Spleen (tissue), 11 donors: ENCODE measurements around the gene POLDIP3. TPM values are rescaled to one million over a fixed set of nuclear protein-coding genes. Genes with fewer than 3 reads are reported as not detected.
"Not testable (repeated sequence)": the region's sequence is repeated elsewhere in the genome, so short reads cannot be mapped to it uniquely, and the experiment has no call there.

ENCODE experiments used
- DNase-seq: peaks from one replicate; pipeline ENCODE4 v3.0.0-alpha.2; 2020
- H3K27ac ChIP-seq, 8 donors: fragments of 200-600 bp; sonication (generic) in 7 of 8; 1 replicate in 4 of 8; 2 replicates in 4 of 8; pipeline versions ENCODE4 v1.5.0 to v1.8.0; 2016 to 2021; ENCODE audit warnings: inconsistent platforms in 4 of 8, mild to moderate bottlenecking in 4 of 8, moderate library complexity in 1 of 8
- H3K27me3 ChIP-seq, 7 donors: fragments of 200-600 bp; sonication (generic) in 6 of 7; replicated peaks in 1 of 7; 1 replicate in 4 of 7; 2 replicates in 3 of 7; pipeline versions ENCODE4 v1.5.0 to v1.8.0; 2016 to 2021; ENCODE audit warnings: inconsistent platforms in 3 of 7, mild to moderate bottlenecking in 1 of 7
- H3K36me3 ChIP-seq, 6 donors: fragments of 200-600 bp; sonication (generic) in 5 of 6; 1 replicate in 4 of 6; 2 replicates in 2 of 6; pipeline versions ENCODE4 v1.5.0 to v1.8.0; 2016 to 2021; ENCODE audit warnings: inconsistent platforms in 2 of 6
- H3K4me1 ChIP-seq, 6 donors: fragments of 200-600 bp; sonication (generic) in 5 of 6; 1 replicate in 3 of 6; 2 replicates in 3 of 6; pipeline versions ENCODE4 v1.5.0 to v1.8.0; 2016 to 2021; ENCODE audit warnings: inconsistent platforms in 3 of 6
- H3K4me3 ChIP-seq, 8 donors: fragments of 200-600 bp; sonication (generic) in 7 of 8; 1 replicate in 4 of 8; 2 replicates in 4 of 8; pipeline versions ENCODE4 v1.5.0 to v1.8.0; 2016 to 2021; ENCODE audit warnings: inconsistent platforms in 4 of 8, mild to moderate bottlenecking in 4 of 8, moderate library complexity in 2 of 8
- H3K9me3 ChIP-seq, 8 donors: fragments of 200-600 bp; sonication (generic) in 7 of 8; 1 replicate in 4 of 8; 2 replicates in 4 of 8; pipeline versions ENCODE4 v1.5.0 to v1.8.0; 2016 to 2021; ENCODE audit warnings: inconsistent platforms in 4 of 8
- POLR2A ChIP-seq, 3 donors: fragments of 450-650 bp; IDR thresholded peaks; one replicate each; pipeline ENCODE4 v1.5.1; 2017; ENCODE audit warnings: antibody characterized with exemption in 3 of 3, mild to moderate bottlenecking in 1 of 3
- POLR2AphosphoS5 ChIP-seq, 3 donors: sonication (generic); formaldehyde crosslinking; IDR thresholded peaks; one replicate each; pipeline ENCODE4 v1.5.1; 2017; ENCODE audit warnings: antibody characterized with exemption in 3 of 3
- WGBS, 5 donors: extraction: QIAGEN DNeasy Blood & Tissue Kit in 3 of 5; methylation state at CpG; one replicate each; pipeline versions ENCODE4 v1.1.5 to v1.1.7; 2013 to 2018; 5-methylcytosine and 5-hydroxymethylcytosine counted together
- intact Hi-C: fragments of 100-400 bp; cut with DNase I; formaldehyde crosslinking; loops from one replicate; pipeline ENCODE4 v1.15.0; 2023; ENCODE audit warnings: low total_unique reads
- polyA plus RNA-seq, 3 donors: library from polyadenylated mRNA; stranded (reverse); fragments of 200-250 nt; gene quantifications; one replicate each; pipeline ENCODE4 v1.2.1, GENCODE V29; 2013
- total RNA-seq, 7 donors: library from RNA; depleted of rRNA in 3 of 7; stranded (reverse); fragments of >200 nt in 3 of 7; fragmentation: NEBNext Ultra II Directional in 4 of 7; extraction: Animal tissue kit (Norgen Biotek cat#: 25700) in 4 of 7; gene quantifications; one replicate each; pipeline versions ENCODE4 v1.1.0 to v1.2.1, GENCODE V29; 2016 to 2021
- TF ChIP-seq, protein P1 (sequence below), 11 experiments: fragments of 200-600 bp in 7 of 11; fragments of 450-650 bp in 4 of 11; sonication (generic) in 4 of 11; IDR thresholded peaks in 8 of 11; conservative IDR thresholded peaks in 3 of 11; 1 replicate in 7 of 11; 2 replicates in 4 of 11; pipeline versions ENCODE4 v1.4.0 to v1.8.0; 2016 to 2021; ENCODE audit warnings: antibody characterized with exemption in 11 of 11, inconsistent platforms in 4 of 11, mild to moderate bottlenecking in 1 of 11
- donor health status: healthy with polysubstance abuse.
- donor health status: DM: no; HTN: no; CAD: no; lungs with moderate emphysema.
- donor health status: DM: no; HTN: no; CAD: no.
- donor health status: Bipolar disorder and iron deficiency.
- donor health status: healthy.
- donor health status: DM: no; HTN: no; CAD: no.
- donor health status: DM: yes; HTN: yes; CAD: no.

The POLDIP3 gene
- total and polyA plus RNA-seq, 10 donors, result 17.5 to 64.7 (median 40.7) TPM

DNA sequence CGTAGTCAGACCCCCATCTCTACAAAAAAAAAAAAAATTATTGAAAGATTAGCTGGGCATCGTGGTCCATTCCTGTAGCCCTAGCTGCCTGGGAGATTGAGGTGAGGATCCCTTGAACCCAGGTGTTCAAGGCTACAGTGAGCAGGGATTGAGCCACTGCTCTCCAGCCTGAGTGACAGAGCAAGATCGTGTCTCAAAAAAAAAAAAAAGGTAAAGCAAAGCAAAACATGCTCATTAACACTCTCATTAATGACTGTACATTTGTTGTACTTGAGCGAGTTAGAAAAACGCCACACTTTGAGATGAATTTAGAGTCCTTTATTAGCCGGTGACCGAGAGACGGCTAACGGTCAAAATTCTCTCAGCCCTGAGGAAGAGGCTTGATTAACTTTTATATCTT lies 67.1 kb downstream of the POLDIP3 start:
- no peak overlapping the region for H3K27ac ChIP-seq
- TF ChIP-seq POLR2A (IDR thresholded peaks at IDR 0.05), result no peak
- no peak for TF ChIP-seq POLR2AphosphoS5 (IDR thresholded peaks at IDR 0.05)
- TF ChIP-seq, protein P1, sequence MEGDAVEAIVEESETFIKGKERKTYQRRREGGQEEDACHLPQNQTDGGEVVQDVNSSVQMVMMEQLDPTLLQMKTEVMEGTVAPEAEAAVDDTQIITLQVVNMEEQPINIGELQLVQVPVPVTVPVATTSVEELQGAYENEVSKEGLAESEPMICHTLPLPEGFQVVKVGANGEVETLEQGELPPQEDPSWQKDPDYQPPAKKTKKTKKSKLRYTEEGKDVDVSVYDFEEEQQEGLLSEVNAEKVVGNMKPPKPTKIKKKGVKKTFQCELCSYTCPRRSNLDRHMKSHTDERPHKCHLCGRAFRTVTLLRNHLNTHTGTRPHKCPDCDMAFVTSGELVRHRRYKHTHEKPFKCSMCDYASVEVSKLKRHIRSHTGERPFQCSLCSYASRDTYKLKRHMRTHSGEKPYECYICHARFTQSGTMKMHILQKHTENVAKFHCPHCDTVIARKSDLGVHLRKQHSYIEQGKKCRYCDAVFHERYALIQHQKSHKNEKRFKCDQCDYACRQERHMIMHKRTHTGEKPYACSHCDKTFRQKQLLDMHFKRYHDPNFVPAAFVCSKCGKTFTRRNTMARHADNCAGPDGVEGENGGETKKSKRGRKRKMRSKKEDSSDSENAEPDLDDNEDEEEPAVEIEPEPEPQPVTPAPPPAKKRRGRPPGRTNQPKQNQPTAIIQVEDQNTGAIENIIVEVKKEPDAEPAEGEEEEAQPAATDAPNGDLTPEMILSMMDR (IDR thresholded peaks at IDR 0.05 in 8 of 11, conservative IDR thresholded peaks at IDR 0.05 in 3 of 11), result no peak
- no peak overlapping the region for H3K4me3 ChIP-seq
- H3K27me3 ChIP-seq, result no peaks in the 10 kb centered on the region
- no peaks in the 10 kb centered on the region for H3K9me3 ChIP-seq
- 65 to 75% (median 72%) methylated on average over 9 of the region's 9 CpGs for WGBS, 5 donors
- intact Hi-C loops, result no loop called here
- no peak for DNase-seq
- no peaks in the 10 kb centered on the region for H3K36me3 ChIP-seq
- peaks cover 0 to 38% (median 17%) of the 10 kb centered on the region in 6 donors for H3K4me1 ChIP-seq

- no peak overlapping the region for H3K27ac ChIP-seq
- TF ChIP-seq, protein P1 (IDR thresholded peaks at IDR 0.05 in 8 of 11, conservative IDR thresholded peaks at IDR 0.05 in 3 of 11), result no peak
- TF ChIP-seq POLR2AphosphoS5 (IDR thresholded peaks at IDR 0.05), result no peak
- no peak for TF ChIP-seq POLR2A (IDR thresholded peaks at IDR 0.05)
- DNase-seq, result no peak
- H3K4me3 ChIP-seq, result no peak overlapping the region
- no peaks in the 10 kb centered on the region for H3K36me3 ChIP-seq
- H3K27me3 ChIP-seq, result no peaks in the 10 kb centered on the region
- intact Hi-C loops, result no loop called here
- WGBS, 5 donors, result 25 to 54% (median 40%) methylated on average over 2 of the region's 2 CpGs
- peaks cover 0 to 10% (median 0%) of the 10 kb centered on the region in 6 donors for H3K4me1 ChIP-seq
- no peaks in the 10 kb centered on the region for H3K9me3 ChIP-seq
Observed at GRCh38 chr22:42544686-42545085, 70.0 kb downstream of the POLDIP3 start.

DNA sequence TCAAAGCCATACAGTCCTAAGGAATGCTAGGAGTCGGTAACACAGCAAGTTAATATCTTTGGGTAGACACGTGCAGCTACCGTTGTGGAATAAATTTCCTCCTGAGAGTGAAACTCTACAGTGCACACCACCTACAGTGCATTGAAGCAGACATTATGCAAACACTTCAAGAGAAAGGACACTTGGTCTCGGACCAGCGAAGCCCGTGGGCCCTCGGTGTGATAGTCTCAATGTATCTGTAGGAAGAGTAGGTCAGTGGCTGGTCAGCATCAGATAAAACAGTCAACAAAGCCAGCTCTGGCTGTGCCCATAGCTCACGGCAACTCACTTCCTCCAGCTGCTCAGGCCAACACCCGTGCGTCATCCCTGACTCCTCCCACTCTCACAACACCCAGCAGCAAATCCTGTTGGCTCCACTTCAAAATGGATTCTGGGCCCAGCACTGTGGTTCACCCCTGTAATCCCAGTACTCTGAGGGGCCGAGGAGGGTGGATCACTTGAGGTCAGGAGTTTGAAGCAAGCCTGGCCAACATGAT lies 75.4 kb downstream of the POLDIP3 start:
- intact Hi-C loops, H3K9me3 ChIP-seq, H3K27me3 ChIP-seq, DNase-seq, H3K36me3 ChIP-seq, H3K4me3 ChIP-seq: not testable (repeated sequence)
- TF ChIP-seq POLR2AphosphoS5 (IDR thresholded peaks at IDR 0.05), result peak in 2 of 3 donors; percentile 14 to 28
- H3K4me1 ChIP-seq, result peaks cover 0 to 38% (median 16%) of the 10 kb centered on the region in 6 donors
- WGBS, 5 donors, result 28 to 56% (median 40%) methylated on average over 7 to 10 of the region's 11 CpGs; no CpG with 5 or more reads in 1 of the 5 donors
- H3K27ac ChIP-seq, result peak overlapping the region in 5 of 8 donors; percentile 59 to 81 (median 73)

DNA sequence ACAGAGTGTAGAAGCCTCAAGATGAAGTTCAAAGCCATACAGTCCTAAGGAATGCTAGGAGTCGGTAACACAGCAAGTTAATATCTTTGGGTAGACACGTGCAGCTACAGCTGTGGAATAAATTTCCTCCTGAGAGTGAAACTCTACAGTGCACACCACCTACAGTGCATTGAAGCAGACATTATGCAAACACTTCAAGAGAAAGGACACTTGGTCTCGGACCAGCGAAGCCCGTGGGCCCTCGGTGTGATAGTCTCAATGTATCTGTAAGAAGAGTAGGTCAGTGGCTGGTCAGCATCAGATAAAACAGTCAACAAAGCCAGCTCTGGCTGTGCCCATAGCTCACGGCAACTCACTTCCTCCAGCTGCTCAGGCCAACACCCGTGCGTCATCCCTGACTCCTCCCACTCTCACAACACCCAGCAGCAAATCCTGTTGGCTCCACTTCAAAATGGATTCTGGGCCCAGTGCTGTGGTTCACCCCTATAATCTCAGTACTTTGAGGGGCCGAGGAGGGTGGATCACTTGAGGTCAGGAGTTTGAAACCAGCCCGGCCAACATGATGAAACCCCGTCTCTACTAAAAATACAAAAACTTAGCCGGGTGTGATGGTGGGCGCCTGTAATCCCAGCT lies 77.4 kb downstream of the POLDIP3 start:
- H3K27ac ChIP-seq, result peak overlapping the region in 6 of 8 donors; percentile 11 to 81 (median 60)
- DNase-seq, H3K27me3 ChIP-seq, H3K9me3 ChIP-seq, H3K4me3 ChIP-seq, H3K36me3 ChIP-seq, intact Hi-C loops: not testable (repeated sequence)
- WGBS, 5 donors, result 55 to 70% (median 56%) methylated on average over 7 to 13 of the region's 14 CpGs
- peaks cover 0 to 58% (median 25%) of the 10 kb centered on the region in 6 donors for H3K4me1 ChIP-seq

GRCh38 chr22:42536634-42537033 lies 78.0 kb downstream of the POLDIP3 start:
- DNase-seq, H3K9me3 ChIP-seq, intact Hi-C loops, H3K36me3 ChIP-seq, H3K27me3 ChIP-seq, H3K4me3 ChIP-seq: not testable (repeated sequence)
- WGBS, 5 donors, result 73 to 90% (median 86%) methylated on average over 17 to 18 of the region's 18 CpGs
- peaks cover 0 to 58% (median 27%) of the 10 kb centered on the region in 6 donors for H3K4me1 ChIP-seq
- peak overlapping the region in 6 of 8 donors; percentile 11 to 81 (median 60) for H3K27ac ChIP-seq
